Thyroid gland (tissue), 4 donors: ENCODE data around the gene BTN3A1.

Experiments used
- CTCF ChIP-seq, 6 experiments: fragments of 200-600 bp in 3 of 6; fragments of 450-650 bp in 3 of 6; sonication (generic) in 3 of 6; IDR thresholded peaks; one replicate each; pipeline ENCODE4 v1.5.1; 2016 to 2019; ENCODE audit warnings: antibody characterized with exemption in 6 of 6, mild to moderate bottlenecking in 2 of 6, inconsistent platforms in 1 of 6, moderate library complexity in 1 of 6
- POLR2A ChIP-seq, 2 donors: fragments of 450-650 bp; IDR thresholded peaks; one replicate each; pipeline ENCODE4 v1.6.1; 2017; ENCODE audit warnings: antibody characterized with exemption in 2 of 2, mild to moderate bottlenecking in 2 of 2, moderate library complexity in 1 of 2

- TF ChIP-seq CTCF (IDR thresholded peaks at IDR 0.05) (no peak), POLR2A (IDR thresholded peaks at IDR 0.05) (no peak)
Observed at GRCh38 chr6:26408828-26409730, 7.0 kb downstream of the BTN3A1 start.
